GOT3 (cell line): ENCODE results near the gene LYRM4.

Source experiments
- DNase-seq: peaks from one replicate; lab custom pipeline; 2025; ENCODE audit warnings: mixed read lengths; lab: John Stamatoyannopoulos, UW

LYRM4 gene

DNA sequence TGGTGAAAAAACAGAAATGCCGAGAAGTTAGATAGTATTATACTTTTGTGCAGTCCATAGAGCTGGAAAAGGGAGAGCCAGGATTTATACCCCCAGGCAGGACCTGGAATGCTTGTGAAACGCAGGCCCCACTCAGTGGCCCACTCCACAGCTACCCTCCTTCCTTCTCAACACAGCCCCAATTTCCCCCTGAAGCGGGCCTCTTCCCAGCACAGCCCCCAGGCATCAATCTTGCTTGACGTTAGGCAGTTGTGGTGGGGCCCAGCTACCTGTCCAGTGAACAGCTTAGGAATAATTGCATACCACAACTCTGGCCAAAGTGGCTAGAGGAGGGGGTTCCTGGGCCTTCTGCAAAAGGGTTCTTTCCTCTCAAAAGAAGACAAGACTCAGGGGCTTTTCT, 114.4 kb downstream of the LYRM4 start:
- DNase-seq: no peak

DNA sequence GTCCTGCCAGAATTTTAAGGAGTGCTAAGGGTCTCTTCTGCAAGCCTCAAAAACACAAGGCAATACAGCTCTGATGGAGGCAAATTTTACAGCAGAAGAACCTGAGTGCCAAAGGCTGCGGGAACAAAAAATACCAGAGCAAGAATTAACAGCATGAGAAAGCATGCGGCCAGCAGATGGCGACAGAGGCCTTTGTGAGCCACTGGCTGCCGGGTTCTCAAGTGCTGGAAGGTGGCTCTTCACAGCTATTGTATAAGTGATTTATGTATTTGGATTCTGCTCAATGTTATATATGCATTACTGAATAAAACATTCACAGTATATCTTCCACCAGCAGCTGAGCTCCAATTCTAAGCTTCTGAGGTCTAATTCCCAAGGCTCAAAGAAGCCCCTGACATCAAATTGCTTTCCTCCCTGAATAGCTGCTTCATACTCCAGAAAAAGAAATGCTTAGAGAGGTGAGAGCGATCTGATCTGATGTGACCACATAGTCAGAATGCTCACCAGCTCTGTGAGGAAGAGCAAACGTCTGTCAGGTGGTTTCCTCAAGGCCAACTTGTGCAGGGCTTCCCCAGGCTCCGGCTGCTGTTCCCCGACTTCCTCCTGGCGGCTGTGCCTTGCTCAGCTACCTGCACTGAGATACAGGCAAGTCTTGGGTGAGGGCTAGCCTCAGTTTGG, 117.0 kb downstream of the LYRM4 start:
- DNase-seq: peak; percentile 22

DNA sequence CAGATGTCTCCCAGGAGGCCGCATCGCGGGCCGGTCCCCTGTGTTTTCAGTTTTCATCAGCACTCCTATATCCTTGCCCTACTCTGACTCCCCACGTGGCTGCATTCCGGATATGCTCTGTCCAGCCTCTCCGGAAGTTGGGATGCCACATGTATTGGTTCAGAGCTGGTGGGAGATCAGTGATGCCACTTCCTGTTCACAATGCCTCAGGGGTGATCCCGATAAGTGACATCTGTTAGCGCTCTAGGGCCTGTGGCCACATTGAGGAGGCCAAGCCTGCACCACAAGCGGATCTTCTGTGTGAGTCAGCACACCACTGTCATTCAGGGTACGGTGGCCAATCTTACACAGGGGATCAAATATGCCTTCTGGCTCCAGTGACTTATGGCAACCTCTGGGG, 117.8 kb downstream of the LYRM4 start:
- DNase-seq: no peak

DNA sequence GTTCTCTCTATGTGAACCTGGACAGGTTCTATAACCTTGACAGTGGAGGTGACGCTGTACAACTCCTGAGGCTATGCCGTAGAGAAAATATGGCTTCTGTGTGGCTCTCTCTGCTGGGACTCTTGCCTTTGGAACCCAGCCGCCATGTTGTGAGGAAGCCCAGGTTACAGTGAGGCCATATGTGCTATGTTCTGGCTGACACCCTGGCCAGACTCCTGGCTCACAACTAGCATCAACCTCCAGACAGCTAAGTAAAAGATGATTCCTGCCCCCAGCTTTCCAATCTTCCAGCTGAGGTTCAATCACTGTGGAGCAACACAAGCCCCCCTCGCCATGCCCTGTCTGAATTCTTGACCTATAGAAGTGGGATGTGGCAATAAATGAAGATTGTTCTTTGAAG, 118.6 kb downstream of the LYRM4 start:
- DNase-seq: no peak

DNA sequence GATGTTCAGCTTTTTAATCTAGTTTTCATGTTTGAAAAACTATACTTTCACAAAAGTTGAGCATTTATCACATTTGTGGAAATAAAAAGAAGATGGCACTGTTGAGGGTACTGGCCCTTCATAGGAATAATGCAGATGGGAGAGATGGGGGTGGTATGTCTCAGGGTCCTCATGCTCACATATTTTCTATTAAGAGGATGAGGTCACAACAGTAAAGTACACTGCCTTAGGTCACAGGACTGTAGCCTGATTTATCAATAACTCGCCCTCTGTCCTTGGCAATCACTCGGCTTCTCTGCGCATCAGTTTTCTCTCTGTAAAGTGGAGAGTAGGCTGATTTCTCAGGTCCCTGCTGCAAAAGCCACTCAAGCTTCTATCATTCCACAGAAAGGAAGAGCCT, 119.7 kb downstream of the LYRM4 start:
- no peak for DNase-seq

DNA sequence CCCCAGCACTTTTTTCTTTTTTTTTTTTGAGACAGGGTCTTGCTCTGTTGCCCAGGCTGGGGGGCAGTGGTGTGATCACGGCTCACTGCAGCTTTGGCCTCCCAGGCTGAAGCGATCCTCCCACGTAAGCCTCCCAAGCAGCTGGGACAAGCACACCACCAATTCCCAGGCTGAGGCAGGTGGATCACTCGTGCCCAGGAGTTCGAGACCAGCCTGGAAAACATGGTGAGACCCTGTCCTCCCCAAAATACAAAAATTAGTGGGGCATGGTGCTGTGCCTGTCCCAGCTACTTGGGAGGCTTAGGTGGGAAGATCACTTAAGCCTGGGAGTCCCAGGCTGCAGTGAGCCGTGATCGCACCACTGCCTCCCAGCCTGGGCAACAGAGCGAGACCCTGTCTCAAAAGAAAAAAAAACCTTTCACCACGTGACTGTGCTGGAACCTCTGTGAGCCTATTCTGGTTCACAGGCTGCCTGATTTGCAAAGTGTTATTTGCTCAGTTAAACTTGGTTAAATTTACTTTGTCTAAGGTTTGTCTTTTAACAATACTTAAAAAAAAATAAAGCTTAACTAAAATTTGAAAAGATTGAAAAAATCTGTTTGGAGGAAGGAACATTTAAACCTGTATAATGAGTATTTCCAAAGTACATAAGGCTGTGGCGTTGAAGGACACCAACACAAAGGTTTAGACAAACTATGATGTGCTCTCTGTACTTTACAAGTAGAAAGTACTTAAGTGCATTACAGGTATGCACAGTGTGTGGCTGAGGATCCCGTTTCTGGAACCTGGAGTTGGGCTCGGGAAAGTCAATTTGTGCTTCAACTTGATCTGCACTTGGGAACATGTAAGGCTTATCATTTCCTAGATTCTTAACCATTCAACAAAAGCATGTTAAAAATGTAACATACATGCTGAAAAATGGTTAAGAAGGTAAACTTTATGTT, 120.7 kb downstream of the LYRM4 start:
- no peak for DNase-seq

DNA sequence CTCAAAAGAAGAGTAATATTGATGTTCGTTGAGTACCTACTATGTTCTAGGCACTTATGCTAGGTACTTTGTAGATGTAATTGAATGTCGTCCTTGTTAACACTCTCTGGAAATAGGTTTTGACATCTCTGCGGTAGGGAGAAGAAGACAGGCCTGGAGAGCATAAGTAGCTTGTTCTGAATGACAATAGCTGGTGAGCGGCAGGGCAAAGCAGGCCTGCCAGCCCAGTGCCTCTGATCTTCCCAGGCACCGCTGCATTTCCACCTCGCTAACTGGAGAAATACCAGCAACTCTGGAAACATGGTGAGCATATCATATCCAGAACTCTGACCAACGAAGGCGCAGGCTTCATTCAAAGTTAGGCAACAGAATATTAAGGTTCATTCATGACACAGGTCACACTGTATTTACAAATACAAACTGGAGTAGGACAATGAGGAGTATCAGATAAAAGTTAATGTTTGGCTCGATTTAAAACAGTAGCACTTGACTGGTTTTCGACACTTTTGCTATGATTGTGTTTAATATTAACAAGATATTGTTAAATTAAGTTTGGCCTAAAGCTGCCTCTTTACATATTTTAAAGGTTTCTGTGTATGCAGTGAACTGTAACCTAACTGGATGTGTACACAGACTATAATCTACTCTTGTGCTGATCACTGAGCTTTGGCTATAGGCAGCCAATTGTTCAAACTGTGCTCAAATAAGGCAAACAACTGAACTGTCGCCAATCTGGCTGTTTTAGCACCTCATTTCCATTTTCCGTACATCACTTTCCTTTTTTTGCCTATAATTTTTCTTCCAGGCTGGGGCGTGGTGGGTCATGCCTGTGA, 121.5 kb downstream of the LYRM4 start:
- no peak for DNase-seq

DNA sequence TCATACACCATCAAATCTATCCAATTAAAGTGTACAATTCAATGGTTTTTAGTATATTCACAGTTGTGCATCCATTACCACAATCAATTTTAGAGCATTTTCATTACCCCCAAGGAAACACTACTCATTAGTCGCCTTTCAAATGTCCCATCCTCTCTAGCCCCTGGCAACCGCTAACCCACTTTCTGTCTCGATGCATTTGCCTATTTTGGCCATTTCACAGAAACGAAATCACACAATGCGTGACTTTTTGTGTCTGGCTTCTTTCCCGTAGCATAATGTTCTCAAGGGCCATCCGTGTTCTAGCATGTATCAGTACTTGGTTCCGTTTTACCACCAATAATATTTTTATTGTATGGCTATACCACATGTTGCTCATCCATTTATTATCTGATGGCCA, 123.9 kb downstream of the LYRM4 start:
- no peak for DNase-seq

DNA sequence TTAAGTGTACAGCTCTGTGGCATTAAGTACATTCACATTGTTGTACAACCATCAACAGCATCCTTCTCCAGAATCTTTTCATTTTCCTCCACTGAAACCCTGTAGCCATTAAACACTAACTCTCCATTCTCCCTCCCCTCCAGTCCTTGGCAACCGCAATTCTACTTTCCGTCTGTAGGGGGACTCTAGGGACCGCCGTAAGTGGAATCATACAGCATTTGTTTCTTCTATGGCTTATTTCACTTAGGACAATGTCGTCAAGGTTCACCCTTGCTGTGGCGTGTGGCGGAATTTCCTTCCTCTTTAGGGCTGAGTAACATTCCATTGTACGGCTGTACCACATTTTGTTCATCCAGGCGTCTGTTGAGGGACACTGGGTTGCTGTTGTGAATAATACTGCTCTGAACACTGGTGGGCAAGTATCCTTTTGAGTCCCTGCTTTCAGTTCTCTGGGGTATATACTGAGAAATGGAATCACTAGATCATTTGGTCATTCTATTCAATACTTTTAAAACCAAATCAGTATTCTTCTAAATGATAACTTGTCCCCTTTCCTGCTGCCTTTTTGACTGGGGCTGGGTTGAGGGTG, 124.9 kb downstream of the LYRM4 start:
- no peak for DNase-seq

DNA sequence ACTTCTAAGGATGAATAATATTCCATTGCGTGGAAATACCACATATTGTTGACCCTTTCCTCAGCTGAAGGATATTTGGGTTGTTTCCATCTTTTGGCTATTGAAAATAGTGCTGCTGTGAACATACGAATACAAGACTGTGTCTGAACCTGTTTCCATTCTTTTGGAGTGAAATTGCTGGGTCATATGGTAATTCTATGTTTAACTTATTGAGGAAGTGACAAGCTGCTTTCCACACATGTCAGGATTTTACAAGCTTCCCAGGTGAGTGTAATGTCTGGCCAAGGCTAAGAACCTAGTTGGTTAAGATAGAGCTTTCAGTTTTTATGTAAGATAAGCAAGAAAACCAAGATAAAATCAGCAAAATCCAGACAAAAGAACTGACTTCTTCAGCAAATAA, 126.8 kb downstream of the LYRM4 start:
- DNase-seq: no peak

DNA sequence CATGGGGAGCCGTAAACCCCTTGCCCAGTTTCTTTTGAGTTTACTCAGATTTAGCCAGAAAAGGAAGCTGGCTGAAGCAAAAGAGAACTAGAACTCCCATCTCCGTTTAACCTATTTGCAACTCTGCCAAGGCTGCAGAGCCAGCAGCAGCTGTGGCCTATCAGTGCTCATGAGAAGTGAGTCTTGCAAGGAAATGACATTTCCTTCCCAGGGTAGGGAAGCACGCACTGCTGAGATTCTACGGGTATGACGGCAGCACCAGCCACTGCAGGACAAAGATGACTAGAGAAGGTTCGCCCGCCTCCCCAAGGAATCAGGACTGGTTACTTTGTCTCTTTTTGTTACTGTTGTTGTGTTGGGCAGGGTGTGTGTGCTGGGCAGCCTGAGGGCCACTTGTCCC, 128.0 kb downstream of the LYRM4 start:
- no peak for DNase-seq

DNA sequence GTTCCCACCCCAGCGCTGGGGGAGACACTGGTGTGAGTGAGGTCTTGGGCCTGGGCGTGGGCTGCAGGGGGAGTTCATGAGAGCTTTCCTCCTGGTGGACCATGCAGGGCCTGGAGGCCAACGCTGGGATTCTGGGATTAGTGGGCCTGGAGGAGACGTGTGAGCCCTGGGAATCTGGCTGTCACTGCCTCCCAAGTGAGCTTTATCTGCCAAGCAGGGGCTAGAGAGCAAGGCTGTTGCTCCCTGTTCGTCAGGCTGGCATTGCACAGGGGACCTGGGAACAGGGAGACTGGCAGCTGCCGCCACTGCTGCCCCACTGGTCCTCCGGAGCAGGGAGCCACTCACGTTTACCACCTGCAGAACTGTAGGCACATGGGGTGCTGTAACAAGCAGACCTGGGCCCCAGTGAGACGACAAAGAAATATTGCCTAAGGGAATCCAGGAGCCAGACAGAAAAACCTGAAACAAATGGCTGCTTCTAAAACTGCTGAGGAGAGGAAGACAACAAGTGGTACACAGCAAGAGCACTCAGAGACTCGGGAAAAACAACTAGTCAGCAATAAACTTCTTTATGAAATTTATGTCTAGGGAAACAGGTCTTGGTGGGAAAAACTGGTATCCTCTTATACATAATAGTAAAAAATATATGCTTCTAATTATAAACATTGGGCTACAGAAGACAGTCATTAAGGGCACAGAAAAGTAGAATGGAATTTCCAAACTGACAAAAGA, 130.4 kb downstream of the LYRM4 start:
- DNase-seq: no peak

DNA sequence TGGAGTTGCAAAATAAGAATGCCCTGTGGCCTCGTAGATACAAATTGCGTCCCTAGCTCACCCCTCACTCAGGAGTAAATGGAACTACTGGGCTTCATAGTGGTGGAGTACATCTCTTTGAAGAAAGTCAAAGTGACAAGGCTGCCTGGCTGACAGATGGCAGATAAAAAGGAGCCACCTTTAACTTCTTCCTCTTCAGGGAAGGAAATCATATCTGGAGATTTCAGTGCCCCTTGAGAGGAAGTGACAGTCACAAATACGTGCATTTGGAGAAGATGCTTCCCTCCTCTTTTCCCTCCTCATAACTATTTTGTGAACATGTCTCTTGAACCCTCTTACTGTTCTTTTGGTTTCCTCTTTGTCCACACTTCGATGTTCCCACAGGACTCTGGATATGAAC, 132.4 kb downstream of the LYRM4 start:
- DNase-seq: no peak

DNA sequence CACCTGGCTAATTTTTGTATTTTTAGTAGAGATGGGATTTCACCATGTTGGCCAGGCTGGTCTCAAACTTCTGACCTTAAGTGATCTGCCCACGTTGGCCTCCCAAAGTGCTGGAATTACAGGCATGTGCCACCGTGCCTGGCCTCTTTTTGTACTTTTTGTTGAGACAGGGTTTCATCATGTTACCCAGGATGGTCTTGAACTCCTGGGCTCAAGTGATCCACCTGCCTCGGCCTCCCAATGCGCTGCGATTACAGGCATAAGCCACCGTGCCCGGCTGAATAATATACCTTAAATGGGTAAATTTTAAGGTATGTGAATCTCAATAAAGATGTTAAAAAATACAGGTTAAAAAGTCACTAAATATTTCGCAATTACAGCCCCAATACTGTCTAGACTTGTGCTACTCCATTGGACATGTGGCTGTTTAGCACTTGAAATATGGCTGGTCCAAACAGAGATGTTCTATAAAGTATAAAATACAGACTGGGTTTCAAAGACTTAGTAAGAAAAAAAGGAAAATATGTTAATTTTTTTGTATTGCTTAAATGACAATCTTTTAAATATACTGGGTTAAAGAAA, 133.6 kb downstream of the LYRM4 start:
- no peak for DNase-seq

DNA sequence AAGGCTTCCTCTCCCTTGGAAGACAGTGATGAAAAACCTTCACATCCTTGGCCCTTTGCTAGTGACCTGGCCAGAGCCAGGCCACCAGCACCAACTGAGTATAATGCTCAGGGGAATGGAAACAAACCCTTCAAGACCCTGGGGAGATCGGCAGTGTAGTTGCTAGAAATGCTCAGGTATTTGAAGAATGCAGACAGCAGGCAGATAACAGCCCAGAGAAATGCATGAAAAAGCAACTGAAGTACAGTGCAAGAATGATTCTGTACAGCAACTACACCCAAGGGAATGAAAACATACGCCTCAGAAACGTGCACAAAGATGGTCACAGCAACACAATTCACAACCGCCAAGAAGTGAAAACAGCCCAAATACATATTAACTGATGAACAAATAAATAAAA, 134.5 kb downstream of the LYRM4 start:
- no peak for DNase-seq

DNA sequence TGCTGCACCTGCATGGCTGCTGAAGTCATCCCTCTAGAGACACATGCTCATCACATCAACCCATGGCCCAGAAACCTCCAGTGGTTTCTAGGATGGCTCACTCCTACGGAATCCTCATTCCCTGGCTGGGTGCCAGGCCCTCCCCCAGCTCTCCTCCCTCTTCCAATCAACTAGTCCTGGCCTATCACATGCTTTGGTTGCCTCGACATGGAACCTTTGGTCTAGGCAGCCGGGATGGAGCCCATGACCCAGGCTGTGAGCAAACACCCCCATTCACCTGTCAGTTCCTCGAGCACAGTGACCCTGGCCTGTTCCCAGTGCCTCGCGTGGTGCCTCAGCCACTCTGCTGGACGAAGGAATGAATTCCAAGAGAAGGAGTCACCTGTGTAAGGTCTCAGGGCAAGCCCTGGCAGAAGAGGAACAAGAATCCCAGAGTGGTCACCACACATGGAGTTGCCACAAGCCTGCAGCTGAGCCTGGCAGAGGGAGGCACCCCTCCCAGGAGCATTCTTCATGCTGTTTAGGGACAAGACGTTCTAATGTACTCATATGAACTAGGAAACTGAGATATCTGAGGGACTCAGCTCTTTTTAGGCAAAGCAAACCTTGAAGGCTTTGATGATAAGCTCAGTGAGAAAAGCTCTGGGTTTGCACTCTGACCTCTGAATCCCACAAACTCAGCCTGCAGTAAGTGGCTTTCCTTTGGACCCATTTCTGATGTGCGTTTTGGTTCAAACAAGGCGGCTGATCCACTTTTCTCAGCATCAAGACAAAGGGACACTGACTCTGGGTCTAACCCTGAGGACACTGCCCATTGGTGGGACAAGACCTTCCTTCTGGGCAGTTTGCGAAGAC, 135.4 kb downstream of the LYRM4 start:
- no peak for DNase-seq

DNA sequence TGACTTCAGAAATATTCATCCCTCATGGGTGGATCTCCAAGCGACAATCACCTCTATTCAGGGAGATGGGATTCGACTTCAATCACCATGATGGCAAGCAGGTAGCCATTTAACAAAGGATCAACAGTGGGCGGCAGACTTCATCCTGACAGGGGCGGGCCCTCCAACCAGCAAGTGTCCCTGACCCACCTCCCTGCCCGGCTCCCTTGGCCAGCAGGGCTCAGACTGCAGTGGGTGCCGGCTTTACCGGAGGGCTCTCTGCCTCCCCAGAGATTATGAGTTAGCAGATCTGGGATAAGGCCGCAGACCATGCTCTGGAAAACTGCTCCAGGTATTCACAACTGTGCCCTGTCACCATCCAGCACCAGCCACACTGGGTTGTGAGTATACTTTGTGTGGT, 136.2 kb downstream of the LYRM4 start:
- no peak for DNase-seq

DNA sequence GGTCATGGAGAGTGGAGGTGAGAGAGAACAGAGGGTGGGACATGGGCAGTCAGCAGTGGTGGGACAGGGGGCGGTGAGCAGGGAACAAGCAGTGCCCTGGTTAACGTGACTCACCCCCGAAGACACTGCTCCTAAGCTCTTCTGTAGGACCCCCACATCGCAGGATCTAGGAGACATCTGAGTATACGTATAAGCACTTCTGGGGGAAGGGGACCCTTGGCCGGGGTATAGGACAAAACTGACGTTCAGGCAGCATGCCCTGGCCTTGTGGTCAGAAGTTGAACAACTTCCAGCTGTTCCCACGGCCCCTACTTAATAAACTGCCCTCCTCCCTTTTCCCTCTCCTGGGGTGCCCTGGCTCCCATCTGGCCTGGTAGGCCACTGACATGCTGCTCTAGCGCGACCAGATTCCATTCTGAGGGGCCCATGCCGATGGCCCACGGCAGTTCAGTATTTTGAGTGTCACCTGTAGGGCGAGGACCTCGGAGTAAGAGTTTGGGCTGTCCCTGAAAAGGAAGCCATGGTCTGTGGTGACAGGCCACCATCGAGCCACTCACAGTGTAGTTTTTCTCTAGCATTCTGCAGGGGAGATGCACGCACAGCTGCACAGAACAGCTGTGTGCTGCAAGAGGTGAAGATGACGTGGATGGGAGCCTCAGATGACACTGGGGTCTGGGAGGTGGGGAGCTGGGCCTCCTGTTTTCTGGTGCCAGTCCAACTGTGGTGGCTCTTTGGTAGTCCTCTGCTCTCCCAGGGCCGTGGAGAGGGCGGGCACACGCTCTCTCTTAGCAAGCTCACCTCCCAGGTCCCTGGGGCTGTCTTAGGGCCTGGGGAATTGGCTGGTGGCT, 137.2 kb downstream of the LYRM4 start:
- DNase-seq: no peak

DNA sequence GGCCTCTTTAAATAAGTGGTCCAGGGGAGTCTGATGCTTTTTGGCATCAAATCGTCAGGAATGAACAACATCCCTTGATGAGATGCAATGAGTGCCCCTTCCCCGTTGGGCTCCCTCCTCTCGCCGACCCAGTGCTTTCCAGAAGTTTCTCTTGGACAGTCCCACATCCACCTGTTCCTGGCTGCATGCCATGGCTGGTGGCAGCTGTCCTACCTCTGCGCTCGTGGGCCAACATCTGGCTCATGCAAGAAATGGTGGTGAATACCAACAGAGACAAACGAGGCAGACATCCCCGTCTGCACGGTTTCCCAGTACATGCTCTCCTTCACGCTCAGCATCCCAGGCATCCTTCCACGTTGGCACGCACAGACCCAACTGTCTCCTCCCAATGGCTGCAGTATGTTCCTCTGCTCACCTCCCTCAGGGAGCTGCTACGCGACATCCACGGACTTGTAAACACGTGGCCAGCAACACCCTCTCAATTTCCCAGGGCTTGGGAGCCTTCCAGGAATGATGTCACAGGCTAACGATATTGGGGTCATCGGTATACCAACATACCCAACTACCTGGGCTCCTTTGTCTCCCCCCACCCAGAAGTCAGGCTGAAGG, 138.1 kb downstream of the LYRM4 start:
- no peak for DNase-seq
